Measurements from ENCODE around the gene NAB1.

The NAB1 gene

GRCh38 chr2:190723397-190724090 lies 74.7 kb downstream of the NAB1 start:
- no peak for TF ChIP-seq CTCF (IDR thresholded peaks at IDR 0.05; ENCODE audit: borderline replicate concordance, insufficient read depth, low read depth, low read length)

GRCh38 chr2:190726255-190726654 lies 77.4 kb downstream of the NAB1 start:
- no peak for TF ChIP-seq CTCF (IDR thresholded peaks at IDR 0.05; ENCODE audit: borderline replicate concordance, insufficient read depth, low read depth, low read length)
- no peak overlapping the region for H3K4me3 ChIP-seq (ENCODE audit: low read depth, low read length)

More at GRCh38 chr2:190723397-190724090, 74.7 kb downstream of the NAB1 start:
- H3K4me3 ChIP-seq (ENCODE audit: low read depth, low read length): no peak overlapping the region

- no peak overlapping the region for H3K4me3 ChIP-seq (ENCODE audit: low read depth, low read length)
- TF ChIP-seq CTCF (IDR thresholded peaks at IDR 0.05; ENCODE audit: borderline replicate concordance, insufficient read depth, low read depth, low read length): no peak
Measured at GRCh38 chr2:190736355-190736754, 87.5 kb downstream of the NAB1 start.

- no peak for TF ChIP-seq CTCF (IDR thresholded peaks at IDR 0.05; ENCODE audit: borderline replicate concordance, insufficient read depth, low read depth, low read length)
- H3K4me3 ChIP-seq (ENCODE audit: low read depth, low read length): no peak overlapping the region
Measured at GRCh38 chr2:190740449-190740848, 91.6 kb downstream of the NAB1 start.

Measured in GM12875 (cell line).